GM12892 (cell line): ENCODE data around the gene IL1RAPL2.

ENCODE experiments used
- POLR2A ChIP-seq: IDR thresholded peaks from 2 replicates; pipeline ENCODE4 v1.6.1; 2011; ENCODE audit warnings: low read depth, low read length, control low read depth
- POLR2AphosphoS5 ChIP-seq: IDR thresholded peaks from 2 replicates; pipeline ENCODE4 v1.6.1; 2011; ENCODE audit warnings: low read depth, low read length, control low read depth
- TAF1 ChIP-seq: IDR thresholded peaks from 2 replicates; pipeline ENCODE4 v1.6.1; 2011; ENCODE audit warnings: low read depth, mild to moderate bottlenecking, control low read depth, low read length, borderline replicate concordance

DNA sequence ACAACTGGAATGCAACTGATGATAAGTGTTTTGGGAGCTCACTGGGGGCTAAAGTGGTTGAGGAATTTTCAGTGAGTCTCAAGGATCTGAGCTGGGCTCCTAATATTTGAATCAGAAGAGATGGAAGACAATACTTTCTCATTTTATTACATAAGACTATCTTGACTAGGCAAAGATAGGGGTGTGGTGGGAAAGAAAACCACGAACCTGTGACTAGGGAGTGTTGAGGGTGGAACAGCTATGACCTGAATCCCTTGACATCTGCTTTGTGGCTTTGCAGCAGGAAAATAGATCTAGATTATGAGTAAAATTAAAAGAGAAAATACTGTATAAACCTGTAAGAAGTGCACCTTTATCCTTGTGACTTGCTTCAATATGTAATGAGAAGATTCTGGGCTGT lies 949.6 kb downstream of the IL1RAPL2 start:
- no peak for TF ChIP-seq POLR2A
- TF ChIP-seq POLR2AphosphoS5, result no peak
- TF ChIP-seq TAF1, result no peak
